ENCODE results near the gene ZNF69.
"Not testable (repeated sequence)": the region's sequence is repeated elsewhere in the genome, so short reads cannot be mapped to it uniquely, and the experiment has no call there.

The ZNF69 gene

DNA sequence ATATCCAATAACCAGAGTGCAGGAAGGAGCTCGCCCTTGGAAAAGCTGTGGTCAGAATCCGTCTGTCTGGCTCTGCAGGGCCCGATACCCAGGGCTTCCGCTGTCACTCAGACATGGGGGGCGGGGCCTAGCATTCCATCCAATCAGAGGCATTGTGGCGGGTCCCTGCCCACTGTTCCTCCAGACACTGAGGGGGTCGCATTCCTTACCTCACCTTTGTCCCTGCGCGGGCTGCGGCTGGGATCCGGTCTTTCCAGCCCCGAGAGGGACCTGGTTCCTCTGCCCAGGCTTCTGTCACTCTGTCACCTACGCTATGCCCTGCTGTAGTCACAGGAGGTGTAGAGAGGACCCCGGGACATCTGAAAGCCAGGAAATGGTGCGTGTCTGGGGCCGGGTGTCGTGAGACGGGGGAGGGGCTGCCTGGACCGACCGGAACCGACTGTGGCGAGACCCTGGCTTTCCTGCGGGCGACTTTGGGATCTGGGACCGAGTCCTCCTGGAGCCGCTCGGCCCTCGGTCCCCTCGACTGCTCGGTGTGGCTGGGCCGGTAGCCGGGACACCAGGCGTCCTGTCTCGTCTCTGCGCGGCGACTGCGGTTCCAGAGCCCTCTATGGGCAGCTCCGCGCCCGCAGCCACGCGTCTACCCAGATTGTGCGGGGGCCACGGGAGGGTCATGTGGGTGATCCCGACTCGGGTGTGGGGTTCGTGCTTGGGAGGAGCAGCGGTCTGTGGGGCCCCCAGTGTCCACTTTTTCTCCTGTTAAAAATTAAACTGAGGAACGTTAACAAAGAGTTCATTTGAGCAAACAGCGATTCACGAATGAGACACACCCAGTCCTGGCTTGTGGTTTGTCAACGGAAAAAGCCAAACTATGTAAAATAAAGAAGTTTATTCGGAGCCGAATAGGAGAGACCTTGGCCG, at the start of gene ZNF69:
Gene ZNF69, plus strand, starts transcription at position 172 of the 921 bp plus-strand sequence. Its CDS starts 142 bp downstream, at position 314.
- peak; percentile 52 for DNase-seq (ENCODE audit: low read depth, low spot score)

- DNase-seq (ENCODE audit: low read depth, low spot score) = no peak
Observed at GRCh38 chr19:11843722-11844121, 43.9 kb upstream of the ZNF69 start.

DNA sequence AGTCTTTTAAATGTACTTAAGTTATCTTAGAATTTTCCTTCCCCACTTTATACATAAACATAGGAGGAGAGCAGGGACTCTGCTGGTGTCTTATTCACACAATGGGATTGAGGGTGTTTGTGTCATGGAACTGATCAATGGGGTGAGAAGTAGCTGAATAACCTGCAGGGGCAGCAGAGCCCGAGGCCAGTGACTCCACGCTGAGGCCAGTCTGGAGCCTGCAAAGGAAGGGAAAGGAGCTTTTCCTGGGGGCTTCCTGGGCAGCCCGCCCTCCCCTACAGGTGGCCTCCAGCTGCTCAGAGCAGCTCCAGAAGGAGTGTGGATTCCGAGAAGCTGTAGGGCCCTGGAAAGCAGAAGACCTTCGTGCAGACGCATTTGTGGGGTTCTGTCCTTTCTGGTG, 40.0 kb upstream of the ZNF69 start:
- not testable (repeated sequence) for DNase-seq (ENCODE audit: low read depth, low spot score)

DNA sequence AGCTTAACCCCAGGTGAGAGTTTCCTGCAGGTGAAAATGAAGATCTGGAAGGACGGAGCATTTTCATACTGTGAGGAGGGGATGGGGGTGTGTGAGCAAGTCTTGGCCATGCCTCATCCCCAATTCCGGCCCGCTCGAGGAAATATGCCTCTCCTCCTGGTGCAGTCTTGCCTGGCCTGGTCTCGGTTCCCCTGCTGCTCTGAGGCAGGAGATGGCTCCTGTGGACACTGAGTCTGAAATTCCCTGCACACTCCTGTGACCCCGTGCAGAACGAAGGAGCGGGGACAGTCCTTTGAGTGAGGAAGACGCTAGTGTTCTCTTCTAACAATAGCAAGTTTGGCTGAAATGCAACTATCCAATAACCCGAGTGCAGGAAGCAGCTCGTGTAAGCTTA, 39.4 kb upstream of the ZNF69 start:
- no peak for DNase-seq (ENCODE audit: low read depth, low spot score)

- peak; percentile 84 for DNase-seq (ENCODE audit: low read depth, low spot score)
Observed at GRCh38 chr19:11848594-11849469, 38.8 kb upstream of the ZNF69 start, which contains the start of gene ZNF439. Gene ZNF439 (plus strand): TSS chr19:11848726. CDS start chr19:11848868, 142 bp downstream.

DNA sequence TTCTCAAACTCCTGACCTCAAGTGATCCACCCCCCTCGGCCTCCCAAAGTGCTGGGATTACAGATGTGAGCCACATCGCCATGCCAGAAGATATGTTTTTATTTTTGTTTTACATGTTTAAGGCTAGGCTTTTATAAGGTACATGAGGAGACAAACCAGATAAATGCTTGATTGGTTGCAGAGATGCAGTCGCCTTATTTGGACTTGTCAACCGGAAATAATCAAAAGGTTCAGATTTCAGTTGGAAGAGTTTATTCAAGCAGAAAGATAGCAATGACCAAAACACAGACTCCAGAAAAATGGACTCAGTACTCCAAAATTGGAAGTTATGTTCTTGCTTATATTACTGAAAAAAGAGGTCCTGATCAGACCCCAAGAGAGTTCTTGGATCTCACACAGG, 37.3 kb upstream of the ZNF69 start:
- DNase-seq (ENCODE audit: low read depth, low spot score) = not testable (repeated sequence)

- DNase-seq (ENCODE audit: low read depth, low spot score) = no peak
Observed at GRCh38 chr19:11853358-11853757, 34.2 kb upstream of the ZNF69 start.

- DNase-seq (ENCODE audit: low read depth, low spot score) = no peak
Observed at GRCh38 chr19:11856596-11857250, 30.9 kb upstream of the ZNF69 start.

DNA sequence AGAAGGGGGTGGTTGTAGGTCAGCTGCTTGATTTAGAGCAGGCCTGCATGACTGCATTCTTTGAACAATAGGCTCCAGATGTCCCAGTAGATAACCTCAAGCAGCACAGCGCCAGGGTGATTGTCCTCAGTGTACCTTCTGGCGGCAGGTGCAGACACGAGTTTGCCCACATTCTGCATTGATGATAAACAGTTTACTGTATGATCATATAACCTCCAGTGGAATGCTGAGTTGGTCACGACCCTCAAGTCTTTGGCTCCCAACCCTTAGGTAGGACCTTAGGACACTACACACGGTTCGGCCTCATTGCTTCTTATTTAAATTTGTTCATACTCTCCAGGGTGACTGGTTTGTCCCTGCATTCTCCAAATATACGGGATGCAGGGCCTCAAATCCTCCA, 26.9 kb upstream of the ZNF69 start:
- DNase-seq (ENCODE audit: low read depth, low spot score) = no peak

- no peak for DNase-seq (ENCODE audit: low read depth, low spot score)
Observed at GRCh38 chr19:11861301-11861700, 26.3 kb upstream of the ZNF69 start.

- not testable (repeated sequence) for DNase-seq (ENCODE audit: low read depth, low spot score)
Observed at GRCh38 chr19:11867766-11868165, 19.8 kb upstream of the ZNF69 start.

DNA sequence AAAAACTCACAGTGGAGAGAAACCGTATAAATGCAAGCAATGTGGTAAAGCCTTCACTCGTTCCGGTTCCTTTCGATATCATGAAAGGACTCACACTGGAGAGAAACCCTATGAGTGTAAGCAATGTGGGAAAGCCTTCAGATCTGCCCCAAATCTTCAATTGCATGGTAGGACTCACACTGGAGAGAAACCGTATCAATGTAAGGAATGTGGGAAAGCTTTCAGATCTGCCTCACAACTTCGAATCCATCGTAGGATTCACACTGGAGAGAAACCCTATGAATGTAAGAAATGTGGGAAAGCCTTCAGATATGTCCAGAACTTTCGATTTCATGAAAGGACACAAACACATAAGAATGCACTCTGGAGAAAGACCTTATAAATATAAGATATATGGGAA, 19.4 kb upstream of the ZNF69 start:
- no peak for DNase-seq (ENCODE audit: low read depth, low spot score)

GRCh38 chr19:11872624-11873023, 15.0 kb upstream of the ZNF69 start:
- no peak for DNase-seq (ENCODE audit: low read depth, low spot score)

DNA sequence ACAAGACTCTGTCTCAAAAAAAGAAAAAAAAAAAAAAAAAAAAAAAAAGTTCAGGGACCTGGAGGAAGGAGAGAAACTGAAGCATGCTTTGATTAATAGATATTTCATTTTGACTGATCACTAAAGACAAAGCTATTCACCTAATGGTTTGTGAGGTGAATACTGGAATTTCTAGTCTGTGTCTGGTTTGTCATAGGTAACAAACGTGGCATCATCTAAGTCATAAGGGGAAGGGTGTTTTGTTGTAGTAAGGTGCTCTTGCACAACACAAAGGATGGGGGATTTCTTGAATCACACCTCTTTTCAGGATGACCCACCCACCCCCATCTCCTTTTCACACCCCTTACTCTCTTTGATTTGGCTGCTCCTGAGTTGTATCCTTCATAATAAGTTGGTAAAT, 13.8 kb upstream of the ZNF69 start:
- no peak for DNase-seq (ENCODE audit: low read depth, low spot score)

DNA sequence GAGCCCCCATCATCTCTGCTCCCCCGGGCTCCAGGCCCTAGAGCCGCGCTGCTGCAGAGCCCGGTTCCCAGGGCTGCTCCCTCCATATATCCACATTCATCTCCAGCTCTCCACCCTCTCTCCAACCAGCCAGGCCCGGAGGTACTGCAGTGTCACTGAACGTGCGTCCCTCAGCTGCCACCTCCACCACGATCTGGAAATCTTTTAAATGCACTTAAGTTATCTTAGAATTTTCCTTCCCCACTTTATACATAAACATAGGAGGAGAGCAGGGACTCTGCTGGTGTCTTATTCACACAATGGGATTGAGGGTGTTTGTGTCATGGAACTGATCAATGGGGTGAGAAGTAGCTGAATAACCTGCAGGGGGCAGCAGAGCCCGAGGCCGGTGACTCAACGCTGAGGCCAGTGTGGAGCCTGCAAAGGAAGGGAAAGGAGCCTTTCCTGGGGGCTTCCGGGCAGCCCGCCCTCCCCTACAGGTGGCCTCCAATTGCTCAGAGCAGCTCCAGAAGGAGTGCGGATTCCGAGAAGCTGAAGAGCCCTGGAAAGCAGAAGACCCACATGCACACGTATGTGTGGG, 7.8 kb upstream of the ZNF69 start:
- not testable (repeated sequence) for DNase-seq (ENCODE audit: low read depth, low spot score)

DNA sequence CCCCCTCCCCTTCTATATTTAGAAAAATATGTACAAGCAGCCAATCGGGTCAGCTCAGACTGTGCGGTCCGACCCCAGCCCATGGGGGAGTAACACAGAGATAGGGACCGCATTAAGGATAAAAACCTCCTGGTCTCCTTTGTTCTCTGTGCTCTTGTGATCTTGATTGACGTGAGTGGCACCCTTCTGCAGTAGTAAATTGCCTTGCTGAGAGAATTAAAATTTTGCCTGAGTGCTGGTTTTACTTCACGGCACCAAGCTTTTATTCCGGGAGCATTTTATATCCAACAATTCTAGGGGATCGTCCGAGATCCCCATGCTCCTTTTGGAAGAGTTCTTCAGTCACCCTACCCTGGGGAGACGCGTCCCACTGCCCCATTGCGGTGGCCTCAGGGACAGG, 7.0 kb upstream of the ZNF69 start:
- DNase-seq (ENCODE audit: low read depth, low spot score) = no peak

DNA sequence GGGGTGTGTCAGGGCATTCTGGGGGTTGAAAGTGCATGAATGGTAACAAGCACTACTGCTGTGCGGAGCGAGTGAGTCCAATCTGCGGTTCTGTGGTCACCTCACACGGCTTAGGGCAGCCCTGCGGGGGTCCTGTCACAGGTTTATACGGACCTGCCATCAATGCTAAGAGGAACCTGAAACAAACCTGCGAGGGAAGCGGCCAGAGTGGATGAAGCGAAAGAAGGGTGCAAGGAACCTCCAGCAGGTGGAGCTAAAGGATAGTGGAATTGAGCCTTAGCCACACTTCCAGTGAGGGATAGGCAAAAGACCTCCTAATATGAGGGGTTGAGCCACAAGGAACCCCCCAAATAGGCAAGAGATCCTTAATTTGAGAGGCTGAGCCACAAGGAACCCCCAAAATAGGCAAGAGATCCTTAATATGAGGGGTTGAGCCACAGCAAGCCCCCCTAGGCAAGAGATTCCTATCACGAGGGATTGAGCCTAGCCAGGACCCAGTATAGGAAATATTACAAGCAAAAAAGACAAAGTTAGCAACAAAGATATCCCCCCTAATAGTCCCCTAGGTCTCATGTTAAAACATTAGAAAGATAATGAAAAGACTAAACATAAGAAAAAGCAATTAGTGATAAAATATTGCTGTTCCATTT, 6.3 kb upstream of the ZNF69 start:
- DNase-seq (ENCODE audit: low read depth, low spot score) = peak; percentile 28

GRCh38 chr19:11882606-11883005, 5.0 kb upstream of the ZNF69 start:
- no peak for DNase-seq (ENCODE audit: low read depth, low spot score)

GRCh38 chr19:11887234-11887610, 360 bp upstream of the ZNF69 start:
- no peak for DNase-seq (ENCODE audit: low read depth, low spot score)

DNA sequence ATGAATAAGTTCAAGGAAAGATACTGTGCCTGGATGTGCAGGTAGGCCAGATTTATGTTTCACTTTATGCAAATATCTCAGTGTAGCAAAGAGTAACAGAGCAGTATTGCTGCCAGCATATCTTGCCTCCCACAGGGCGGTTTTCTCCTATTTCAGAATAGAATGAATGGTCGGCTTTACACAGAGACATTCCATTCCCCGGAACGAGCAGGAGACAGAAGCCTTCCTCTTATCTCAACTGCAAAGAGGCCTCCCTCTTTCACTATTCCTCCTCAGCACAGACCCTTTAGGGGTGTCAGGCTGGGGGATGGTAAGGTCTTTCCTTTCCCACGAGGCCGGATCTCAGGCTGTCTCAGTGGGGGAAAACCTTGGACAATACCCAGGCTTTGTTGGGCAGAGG, 2.3 kb downstream of the ZNF69 start:
- not testable (repeated sequence) for DNase-seq (ENCODE audit: low read depth, low spot score)

GRCh38 chr19:11890634-11891033, 3.1 kb downstream of the ZNF69 start:
- no peak for DNase-seq (ENCODE audit: low read depth, low spot score)
